K562 (cell line): ENCODE measurements around the gene ARHGEF18. TPM values are rescaled to one million over a fixed set of nuclear protein-coding genes. Genes with fewer than 3 reads are reported as not detected.

ENCODE experiments used
- ATAC-seq: fragments of 200-7000 bp; cut with Tn5 transposase; 3 replicates; pipeline ENCODE4 v1.9.1; 2020; ENCODE audit warnings: moderate library complexity
- BruUV-seq: library from RNA; stranded (reverse); fragments of 400-500 nt; replicated peaks from 2 replicates; lab custom pipeline; 2021; lab: Mats Ljungman, UMichigan
- CTCF ChIA-PET: fragments of 300-600 bp; formaldehyde crosslinking; extraction: SDS; loops from one replicate; lab custom pipeline; 2021; ENCODE audit warnings: low intra/inter-chr PET ratio; lab: Yijun Ruan, JAX
- POLR2A ChIA-PET: fragments of 300-600, 350-650 bp; sonication (Branson Sonifier 250); formaldehyde crosslinking; extraction: SDS; loops from one replicate; lab custom pipeline; 2021; ENCODE audit warnings: antibody characterized with exemption, inconsistent platforms; lab: Yijun Ruan, JAX
- DNase-seq, 4 experiments: peaks; one replicate each; pipeline versions ENCODE4 v3.0.0 to v3.0.0-alpha.2; 2011 to 2018; ENCODE audit warnings: low spot score in 3 of 4, mixed read lengths in 3 of 4; ENCODE audit errors: extremely low read depth in 1 of 4
- FAIRE-seq: peaks from 2 replicates; lab custom pipeline; 2011; peaks lifted over from hg19 to GRCh38; lab: Jason Lieb, UNC
- H2AFZ ChIP-seq: 2 replicates; pipeline ENCODE4 v1.6.0; 2011; ENCODE audit warnings: low read depth, low read length, control low read depth, inconsistent platforms
- H3K27ac ChIP-seq: fragments of 200-600 bp; 3 replicates; pipeline ENCODE4 v1.8.0; 2011; ENCODE audit warnings: low read depth, mild to moderate bottlenecking, control low read depth, inconsistent platforms, low read length, moderate library complexity, mixed read lengths; ENCODE audit errors: extremely low read depth
- H3K27me3 ChIP-seq, 2 experiments: fragments of 300-600 bp in 1 of 2; 2 replicates in 1 of 2; 3 replicates in 1 of 2; pipeline versions ENCODE4 v1.6.0 to v1.8.0; 2011; ENCODE audit warnings: inconsistent platforms in 2 of 2, low read length in 2 of 2, mild to moderate bottlenecking in 1 of 2, mixed read lengths in 1 of 2, moderate library complexity in 1 of 2; ENCODE audit not compliant: control insufficient read depth in 2 of 2, insufficient read depth in 2 of 2
- H3K36me3 ChIP-seq: fragments of 300-600 bp; 3 replicates; pipeline ENCODE4 v1.8.0; 2011; ENCODE audit warnings: mild to moderate bottlenecking, low read length, inconsistent platforms; ENCODE audit not compliant: control insufficient read depth, insufficient read depth
- H3K4me1 ChIP-seq, 2 experiments: fragments of 200-600 bp in 1 of 2; replicated peaks in 1 of 2; 2 replicates in 1 of 2; 3 replicates in 1 of 2; pipeline versions ENCODE4 v1.5.1 to v1.8.0; 2011; ENCODE audit warnings: inconsistent platforms in 2 of 2, low read length in 2 of 2, mild to moderate bottlenecking in 1 of 2, mixed read lengths in 1 of 2, moderate library complexity in 1 of 2; ENCODE audit not compliant: control insufficient read depth in 2 of 2, insufficient read depth in 2 of 2
- H3K4me2 ChIP-seq: 2 replicates; pipeline ENCODE4 v1.6.1; 2011; ENCODE audit warnings: low read length, control low read depth, inconsistent platforms, mixed read lengths; ENCODE audit not compliant: insufficient read depth
- H3K4me3 ChIP-seq: fragments of 200-600 bp; sonication (generic), shearing (Covaris generic); 2 replicates; pipeline ENCODE4 v1.5.1; 2016; ENCODE audit warnings: control low read depth, inconsistent platforms
- H3K79me2 ChIP-seq: fragments of 200-600 bp; 3 replicates; pipeline ENCODE4 v1.8.0; 2011; ENCODE audit warnings: low read length, inconsistent platforms; ENCODE audit not compliant: control insufficient read depth, insufficient read depth
- H3K9ac ChIP-seq, 2 experiments: 2 replicates each; pipeline versions ENCODE4 v1.6.0 to v1.6.1; 2011; ENCODE audit warnings: low read depth in 2 of 2, low read length in 2 of 2, control low read depth in 1 of 2, inconsistent platforms in 1 of 2, mild to moderate bottlenecking in 1 of 2, mixed read lengths in 1 of 2; ENCODE audit not compliant: insufficient read depth in 1 of 2
- H3K9me1 ChIP-seq: one replicate; pipeline ENCODE4 v1.6.0; 2011; ENCODE audit warnings: inconsistent platforms, mild to moderate bottlenecking, low read length, moderate library complexity; ENCODE audit not compliant: control insufficient read depth, insufficient read depth
- H3K9me3 ChIP-seq: replicated peaks from 2 replicates; pipeline ENCODE4 v1.5.1; 2011; ENCODE audit warnings: low read depth, low read length, inconsistent platforms; ENCODE audit not compliant: control insufficient read depth, insufficient read depth
- H4K20me1 ChIP-seq: replicated peaks from 2 replicates; pipeline ENCODE4 v1.6.1; 2011; ENCODE audit warnings: low read length, inconsistent platforms, mixed read lengths; ENCODE audit not compliant: control insufficient read depth, insufficient read depth
- FOS ChIP-seq: IDR thresholded peaks from 3 replicates; pipeline ENCODE4 v1.6.1; 2011; ENCODE audit not compliant: insufficient read length; ENCODE audit errors: extremely low read depth
- POLR3G ChIP-seq: IDR thresholded peaks from 2 replicates; pipeline ENCODE4 v1.6.1; 2011; ENCODE audit not compliant: insufficient read length, insufficient replicate concordance; ENCODE audit errors: extremely low read depth
- WHSC1 ChIP-seq: IDR thresholded peaks from one replicate; pipeline ENCODE4 v1.6.1; 2012; ENCODE audit warnings: low read length, control low read depth, inconsistent platforms
- ZFP36 ChIP-seq: fragments of 150-350 bp; IDR thresholded peaks from 2 replicates; pipeline ENCODE4 v1.6.1; 2018; ENCODE audit warnings: low read length, low read depth; ENCODE audit not compliant: partially characterized antibody
- WGBS: fragments of 100-300 bp; shearing (Covaris generic); methylation state at CpG from one replicate; pipeline ENCODE4 v1.1.6; 2016; ENCODE audit warnings: low coverage, mixed read lengths; ENCODE audit not compliant: insufficient coverage; ENCODE audit errors: missing lambda C conversion rate; 5-methylcytosine and 5-hydroxymethylcytosine counted together
- in situ Hi-C: fragments of 300-500 bp; cut with MboI; formaldehyde crosslinking; loops from 4 replicates; pipeline ENCODE4 v1.15.0; 2018; ENCODE audit warnings: inconsistent platforms, mixed read lengths
- intact Hi-C: fragments of 100-400 bp; cut with micrococcal nuclease; formaldehyde crosslinking; loops from 2 replicates; pipeline ENCODE4 v1.14.2; 2022
- polyA plus RNA-seq, 8 experiments: library from polyadenylated mRNA; depleted of rRNA in 4 of 8; stranded (reverse) in 5 of 8; unstranded in 3 of 8; fragments of >200 nt; fragmentation: Nextera tagmentation in 2 of 8; fragmentation: Illumina TruSeq in 1 of 8; extraction: Ambion mirVana in 2 of 8; extraction: Trizol in 1 of 8; gene quantifications; 2 replicates each; pipeline versions ENCODE4 v1.2.1 to v1.2.3, GENCODE V29; 2011 to 2014; ENCODE audit warnings: inconsistent platforms in 1 of 8, missing spikeins in 1 of 8
- total RNA-seq, 7 experiments: library from RNA; depleted of rRNA in 6 of 7; stranded (reverse); fragments of >200 nt in 6 of 7; fragmentation: Illumina TruSeq in 2 of 7; extraction: Trizol in 2 of 7; gene quantifications; 2 replicates each; pipeline versions ENCODE4 v1.2.1 to v1.2.3, GENCODE V29; 2011 to 2021; ENCODE audit warnings: low replicate concordance in 1 of 7
- TF ChIP-seq, protein P1 (sequence below): fragments of 250-450 bp; sonication (Bioruptor Pico); IDR thresholded peaks from 2 replicates; pipeline ENCODE4 v1.4.0; 2020; ENCODE audit warnings: mild to moderate bottlenecking, moderate library complexity

The ARHGEF18 gene
- total and polyA plus RNA-seq, 9 of the 15 experiments (the other 6 are each of a cell fraction or from before 2014, with no cell fraction given): 0.04 to 16.5 (median 4.5) TPM

- ChIA-PET CTCF (no interaction called here), POLR2A (no interaction called here)
- no TSS peak for BruUV-seq
- Histone ChIP-seq H3K9me1 (no peaks in the 10 kb centered on the region), H3K4me1 (no peaks in the 10 kb centered on the region), H3K4me3 (no peak overlapping the region), H3K4me2 (no peak overlapping the region), H3K79me2 (no peaks in the 10 kb centered on the region), H3K27ac (no peak overlapping the region), H3K27me3 (peaks cover 9 to 46% of the 10 kb centered on the region in 2 experiments; a peak in 4 of 5 replicates), H3K9me3 (no peaks in the 10 kb centered on the region), H4K20me1 (no peaks in the 10 kb centered on the region), H2AFZ (no peak overlapping the region), H3K9ac (no peak overlapping the region), H3K36me3 (no peaks in the 10 kb centered on the region)
- 2% methylated on average over 6 of the region's 7 CpGs for WGBS
- in situ Hi-C loops (no loop called here), intact Hi-C loops (no loop called here)
- TF ChIP-seq POLR3G (no peak), WHSC1 (no peak), ZFP36 (no peak), FOS (no peak)
- TF ChIP-seq, protein P1, sequence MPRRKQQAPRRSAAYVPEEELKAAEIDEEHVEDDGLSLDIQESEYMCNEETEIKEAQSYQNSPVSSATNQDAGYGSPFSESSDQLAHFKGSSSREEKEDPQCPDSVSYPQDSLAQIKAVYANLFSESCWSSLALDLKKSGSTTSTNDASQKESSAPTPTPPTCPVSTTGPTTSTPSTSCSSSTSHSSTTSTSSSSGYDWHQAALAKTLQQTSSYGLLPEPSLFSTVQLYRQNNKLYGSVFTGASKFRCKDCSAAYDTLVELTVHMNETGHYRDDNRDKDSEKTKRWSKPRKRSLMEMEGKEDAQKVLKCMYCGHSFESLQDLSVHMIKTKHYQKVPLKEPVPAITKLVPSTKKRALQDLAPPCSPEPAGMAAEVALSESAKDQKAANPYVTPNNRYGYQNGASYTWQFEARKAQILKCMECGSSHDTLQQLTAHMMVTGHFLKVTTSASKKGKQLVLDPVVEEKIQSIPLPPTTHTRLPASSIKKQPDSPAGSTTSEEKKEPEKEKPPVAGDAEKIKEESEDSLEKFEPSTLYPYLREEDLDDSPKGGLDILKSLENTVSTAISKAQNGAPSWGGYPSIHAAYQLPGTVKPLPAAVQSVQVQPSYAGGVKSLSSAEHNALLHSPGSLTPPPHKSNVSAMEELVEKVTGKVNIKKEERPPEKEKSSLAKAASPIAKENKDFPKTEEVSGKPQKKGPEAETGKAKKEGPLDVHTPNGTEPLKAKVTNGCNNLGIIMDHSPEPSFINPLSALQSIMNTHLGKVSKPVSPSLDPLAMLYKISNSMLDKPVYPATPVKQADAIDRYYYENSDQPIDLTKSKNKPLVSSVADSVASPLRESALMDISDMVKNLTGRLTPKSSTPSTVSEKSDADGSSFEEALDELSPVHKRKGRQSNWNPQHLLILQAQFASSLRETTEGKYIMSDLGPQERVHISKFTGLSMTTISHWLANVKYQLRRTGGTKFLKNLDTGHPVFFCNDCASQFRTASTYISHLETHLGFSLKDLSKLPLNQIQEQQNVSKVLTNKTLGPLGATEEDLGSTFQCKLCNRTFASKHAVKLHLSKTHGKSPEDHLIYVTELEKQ (CRISPR knock-in tag): no peak
- DNase-seq: no peak
- no peak for FAIRE-seq
- ATAC-seq: no peak
Observed at GRCh38 chr19:7312816-7313215, 35.9 kb upstream of the ARHGEF18 start.
